Breast epithelium (tissue), 4 donors: Measurements from ENCODE around the gene LIMCH1. TPM values are rescaled to one million over a fixed set of nuclear protein-coding genes. Genes with fewer than 3 reads are reported as not detected.

Experiments
- DNase-seq, 2 donors: peaks; one replicate each; pipeline ENCODE4 v3.0.0-alpha.2; 2019; ENCODE audit warnings: low spot score in 2 of 2
- H3K27ac ChIP-seq, 2 donors: fragments of 200-600 bp; sonication (generic) in 1 of 2; one replicate each; pipeline ENCODE4 v1.5.1; 2016 to 2019; ENCODE audit warnings: mild to moderate bottlenecking in 1 of 2
- H3K27me3 ChIP-seq, 2 donors: fragments of 200-600 bp; sonication (generic) in 1 of 2; one replicate each; pipeline versions ENCODE4 v1.5.1 to v1.6.0; 2017 to 2019; ENCODE audit warnings: control low read depth in 1 of 2, mild to moderate bottlenecking in 1 of 2
- H3K36me3 ChIP-seq: fragments of 200-600 bp; one replicate; pipeline ENCODE4 v1.5.1; 2019
- H3K4me1 ChIP-seq, 2 donors: fragments of 200-600 bp; sonication (generic); one replicate each; pipeline ENCODE4 v1.5.1; 2016 to 2019; ENCODE audit warnings: control low read depth in 1 of 2
- H3K4me3 ChIP-seq, 3 donors: fragments of 200-600 bp; sonication (generic); 1 replicate in 2 of 3; 2 replicates in 1 of 3; pipeline ENCODE4 v1.5.1; 2016 to 2019; ENCODE audit warnings: mild to moderate bottlenecking in 3 of 3, moderate library complexity in 2 of 3
- H3K9me3 ChIP-seq, 2 donors: fragments of 200-600 bp; sonication (generic) in 1 of 2; one replicate each; pipeline ENCODE4 v1.5.1; 2016 to 2019; ENCODE audit warnings: control low read depth in 1 of 2
- CTCF ChIP-seq, 3 donors: fragments of 450-650 bp; IDR thresholded peaks; one replicate each; pipeline ENCODE4 v1.5.1; 2016 to 2017; ENCODE audit warnings: antibody characterized with exemption in 3 of 3, mild to moderate bottlenecking in 3 of 3, moderate library complexity in 3 of 3
- POLR2A ChIP-seq: fragments of 450-650 bp; IDR thresholded peaks from one replicate; pipeline ENCODE4 v1.6.1; 2016; ENCODE audit warnings: antibody characterized with exemption, mild to moderate bottlenecking, moderate library complexity
- POLR2AphosphoS5 ChIP-seq, 3 donors: sonication (generic); formaldehyde crosslinking; IDR thresholded peaks; one replicate each; pipeline ENCODE4 v1.6.1; 2017; ENCODE audit warnings: antibody characterized with exemption in 3 of 3
- intact Hi-C: fragments of 100-400 bp; cut with DNase I; formaldehyde crosslinking; loops from one replicate; pipeline ENCODE4 v1.15.1; 2023; ENCODE audit warnings: low total_unique reads
- total RNA-seq, 3 donors: library from RNA; depleted of rRNA; stranded (reverse); fragments of >200 nt; gene quantifications; one replicate each; pipeline ENCODE4 v1.1.0, GENCODE V29; 2016

LIMCH1 gene
- total RNA-seq, 3 donors from 2014 or later: 34.6 to 72.2 (median 71.8) TPM

DNA sequence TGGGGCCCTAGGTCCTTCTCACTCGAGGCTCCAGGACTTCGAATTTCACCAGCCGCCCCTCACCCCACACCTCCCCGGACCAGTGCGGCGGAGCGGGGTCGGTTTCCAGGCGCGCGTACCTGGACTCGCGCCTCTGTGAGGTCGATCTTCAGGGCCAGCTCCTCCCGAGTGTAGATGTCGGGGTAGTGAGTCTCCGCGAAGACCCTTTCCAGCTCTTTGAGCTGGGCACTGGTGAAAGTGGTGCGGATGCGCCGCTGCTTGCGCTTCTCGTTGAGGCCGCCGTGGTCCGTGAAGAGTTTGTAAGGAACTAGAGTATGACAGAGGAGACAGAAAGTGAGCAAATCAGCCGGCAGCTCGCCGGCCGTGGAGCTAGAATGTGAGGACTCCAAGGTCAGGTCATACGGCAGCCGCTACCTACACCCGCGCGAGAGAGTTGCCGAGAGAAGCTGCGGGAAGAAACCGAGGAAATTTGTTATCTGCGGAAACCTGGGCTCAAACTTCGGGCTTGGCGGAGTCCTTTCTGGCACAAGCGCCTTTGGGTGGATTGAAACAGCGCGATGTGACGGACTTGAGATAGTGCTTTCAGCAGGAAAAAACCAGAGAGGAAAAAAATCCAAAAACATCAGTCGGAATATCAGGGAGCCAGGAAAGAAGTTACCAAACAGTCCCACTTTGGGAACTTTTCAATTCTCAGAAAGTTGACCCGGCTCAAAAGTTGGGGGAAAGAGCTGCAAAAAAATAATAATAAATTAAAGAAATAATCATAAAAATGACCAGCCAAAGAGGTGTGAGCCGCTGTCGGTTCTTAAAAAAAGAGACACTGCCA, 209.5 kb downstream of the LIMCH1 start:
- Histone ChIP-seq H3K9me3 (no peaks in the 10 kb centered on the region), H3K4me3 (no peak overlapping the region), H3K4me1 (no peaks in the 10 kb centered on the region), H3K27me3 (peaks cover 6 to 93% of the 10 kb centered on the region in 2 donors), H3K27ac (no peak overlapping the region), H3K36me3 (no peaks in the 10 kb centered on the region)
- no peak for TF ChIP-seq CTCF (IDR thresholded peaks at IDR 0.05)
- TF ChIP-seq POLR2A: no peak
- TF ChIP-seq POLR2AphosphoS5 (IDR thresholded peaks at IDR 0.05): no peak
- intact Hi-C loops: no loop called here
- DNase-seq: no peak

DNA sequence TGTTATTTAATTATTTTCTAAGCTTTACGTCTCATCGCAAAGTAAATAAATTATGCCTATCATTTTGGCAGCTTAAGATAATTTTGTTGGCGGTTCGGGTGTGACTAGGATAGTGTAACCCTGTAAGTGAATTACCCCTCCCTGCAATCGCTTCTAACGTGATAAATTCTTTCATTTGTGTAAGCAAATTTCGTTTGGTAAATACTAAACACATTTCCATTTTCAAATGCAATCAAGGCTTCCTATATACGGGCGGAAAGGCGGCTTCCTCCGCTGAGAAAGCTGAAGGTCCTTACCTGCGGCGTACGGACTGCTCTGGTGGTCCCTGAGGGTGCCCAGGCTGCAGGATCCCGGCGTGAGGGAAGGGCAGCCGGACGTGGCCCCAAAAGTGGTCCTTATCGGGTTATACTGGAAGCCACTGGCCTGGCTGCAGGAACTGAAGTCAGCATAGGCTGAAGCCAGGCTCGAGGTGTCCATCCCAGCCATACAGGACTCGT, 210.2 kb downstream of the LIMCH1 start:
- no peak for TF ChIP-seq CTCF (IDR thresholded peaks at IDR 0.05)
- intact Hi-C loops: no loop called here
- DNase-seq: no peak
- no peak overlapping the region for H3K4me3 ChIP-seq
- no peaks in the 10 kb centered on the region for H3K9me3 ChIP-seq
- peaks cover 6 to 93% of the 10 kb centered on the region in 2 donors for H3K27me3 ChIP-seq
- H3K27ac ChIP-seq: no peak overlapping the region
- no peaks in the 10 kb centered on the region for H3K4me1 ChIP-seq
- no peaks in the 10 kb centered on the region for H3K36me3 ChIP-seq

DNA sequence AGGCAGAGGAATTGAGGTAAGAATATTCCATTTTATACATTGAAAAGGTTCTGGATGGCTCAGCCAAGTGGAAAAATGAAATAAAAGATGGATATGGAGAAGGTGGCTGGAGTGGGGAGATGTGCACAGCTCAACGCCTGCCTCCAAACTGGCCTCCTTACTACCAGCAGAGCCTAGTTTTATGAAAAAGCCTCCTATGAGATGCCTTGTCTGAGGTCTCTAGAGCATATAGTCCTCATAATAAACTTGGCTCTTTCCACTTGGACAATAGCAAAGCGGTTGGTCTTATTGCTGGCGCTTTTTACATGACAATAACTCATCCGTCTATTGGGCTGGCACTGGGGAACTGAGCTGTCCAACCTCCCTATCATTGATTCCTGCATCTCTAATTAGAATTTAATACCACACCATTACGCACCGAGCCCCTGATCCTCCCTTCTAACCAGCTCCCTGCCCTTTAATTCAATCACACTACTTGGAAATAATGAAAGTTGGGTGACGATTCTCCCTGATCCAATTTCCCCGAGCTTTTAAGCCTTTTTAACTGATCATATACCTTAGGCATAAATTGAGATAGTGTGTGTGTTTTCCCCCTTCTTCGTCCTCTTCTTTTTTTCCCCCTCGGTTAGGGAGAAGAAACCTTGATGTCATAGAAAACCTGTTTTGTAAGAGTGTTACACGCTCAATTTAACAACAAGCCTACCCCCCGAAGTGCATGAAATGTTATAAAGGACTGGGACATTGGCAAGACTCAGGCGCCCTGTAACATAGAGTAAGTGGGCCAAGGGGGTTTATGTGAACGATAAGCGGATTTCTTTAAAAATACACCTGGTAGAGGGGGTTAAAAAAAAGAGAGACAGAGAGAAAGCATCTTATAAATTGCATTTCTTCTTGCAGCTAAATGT, 210.9 kb downstream of the LIMCH1 start, which contains the start of gene PHOX2B:
PHOX2B (minus strand) TSS at position 155 of the 905 bp plus-strand sequence; CDS start at position 40, 115 bp downstream.
- Histone ChIP-seq H3K4me1 (no peaks in the 10 kb centered on the region), H3K4me3 (no peak within 1 kb of the TSS), H3K27ac (no peak within 1 kb of the TSS), H3K27me3 (peaks cover 6 to 95% of the 10 kb centered on the region in 2 donors), H3K36me3 (no peaks in the 10 kb centered on the region), H3K9me3 (no peaks in the 10 kb centered on the region)
- DNase-seq: no peak
- TF ChIP-seq CTCF (IDR thresholded peaks at IDR 0.05) (no peak), POLR2A (no peak), POLR2AphosphoS5 (IDR thresholded peaks at IDR 0.05) (no peak)
- intact Hi-C loops: no loop called here

DNA sequence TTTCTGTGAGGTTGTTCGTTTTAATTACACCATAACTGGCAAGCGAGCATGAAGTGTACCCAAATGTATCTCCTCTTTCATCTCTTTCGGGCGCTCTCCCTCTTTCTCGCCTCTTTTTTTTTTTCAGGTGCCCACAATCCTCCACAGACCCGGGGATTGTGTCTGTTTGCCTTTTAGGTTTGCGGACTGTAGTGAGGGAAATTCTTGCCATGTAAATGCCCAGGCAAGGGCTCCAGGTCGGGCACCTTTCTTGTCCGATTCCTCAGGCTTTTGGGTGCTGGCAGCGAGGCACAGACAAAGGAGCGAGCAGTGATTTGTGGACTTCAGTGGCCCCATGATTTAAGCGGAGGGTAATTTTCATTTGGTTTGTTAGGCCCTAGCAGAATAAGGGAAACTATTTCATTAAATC, 211.7 kb downstream of the LIMCH1 start:
- Histone ChIP-seq H3K4me1 (no peaks in the 10 kb centered on the region), H3K27me3 (peaks cover 6 to 97% of the 10 kb centered on the region in 2 donors), H3K36me3 (no peaks in the 10 kb centered on the region), H3K4me3 (no peak overlapping the region), H3K27ac (no peak overlapping the region), H3K9me3 (no peaks in the 10 kb centered on the region)
- no peak for TF ChIP-seq CTCF (IDR thresholded peaks at IDR 0.05)
- no peak for TF ChIP-seq POLR2AphosphoS5 (IDR thresholded peaks at IDR 0.05)
- TF ChIP-seq POLR2A: no peak
- intact Hi-C loops: no loop called here
- no peak for DNase-seq

Other genes starting within 250 kb of the LIMCH1 start
- not detected for gene PHOX2B, start 210.6 kb downstream of the LIMCH1 start, total RNA-seq